Measurements from ENCODE around the gene KRT84. TPM values are rescaled to one million over a fixed set of nuclear protein-coding genes. Genes with fewer than 3 reads are reported as not detected.
"Not testable (repeated sequence)": the region's sequence is repeated elsewhere in the genome, so short reads cannot be mapped to it uniquely, and the experiment has no call there.

Gene KRT84
- total RNA-seq, 1 experiment from 2014 or later: not detected

- intact Hi-C loops (cut with micrococcal nuclease; ENCODE audit: unreplicated experiment): no loop called here
- no peak for TF ChIP-seq EZH2 (IDR thresholded peaks at IDR 0.05; ENCODE audit: borderline replicate concordance, low read depth, low read length, poor library complexity, severe bottlenecking)
- TF ChIP-seq CTCF (conservative IDR thresholded peaks at IDR 0.05; ENCODE audit: low read depth, low read length): no peak
- no peaks in the 10 kb centered on the region for H3K36me3 ChIP-seq (ENCODE audit: insufficient read depth, low read length, poor library complexity, severe bottlenecking)
- BruUV-seq (replicated peaks): no TSS peak
- DNase-seq (ENCODE audit: low spot score): no peak
- POLR2A ChIA-PET (ENCODE audit: low non-redundant PET): no interaction called here
- H3K9me3 ChIP-seq (ENCODE audit: low read depth, low read length, poor library complexity, severe bottlenecking): no peaks in the 10 kb centered on the region
- no peaks in the 10 kb centered on the region for H3K27me3 ChIP-seq (replicated peaks; ENCODE audit: insufficient read depth, low read depth, low read length, poor library complexity)
- H3K27ac ChIP-seq (ENCODE audit: low read depth, low read length, poor library complexity, severe bottlenecking): no peak overlapping the region
- CTCF ChIA-PET: no interaction called here
- H3K4me1 ChIP-seq (ENCODE audit: insufficient read depth, low read length, poor library complexity, severe bottlenecking): no peaks in the 10 kb centered on the region
- no peak overlapping the region for H3K4me3 ChIP-seq (ENCODE audit: low read depth, low read length, poor library complexity, severe bottlenecking)
These were observed 38.9 kb downstream of the KRT84 start for GRCh38 chr12:52346593-52346992.

- H3K36me3 ChIP-seq (ENCODE audit: insufficient read depth, low read length, poor library complexity, severe bottlenecking); intact Hi-C loops (cut with micrococcal nuclease; ENCODE audit: unreplicated experiment); H3K4me1 ChIP-seq (ENCODE audit: insufficient read depth, low read length, poor library complexity, severe bottlenecking); H3K4me3 ChIP-seq (ENCODE audit: low read depth, low read length, poor library complexity, severe bottlenecking); H3K27ac ChIP-seq (ENCODE audit: low read depth, low read length, poor library complexity, severe bottlenecking); CTCF ChIA-PET; BruUV-seq (replicated peaks); H3K27me3 ChIP-seq (replicated peaks; ENCODE audit: insufficient read depth, low read depth, low read length, poor library complexity); DNase-seq (ENCODE audit: low spot score); H3K9me3 ChIP-seq (ENCODE audit: low read depth, low read length, poor library complexity, severe bottlenecking); POLR2A ChIA-PET (ENCODE audit: low non-redundant PET): not testable (repeated sequence)
These were observed 40.4 kb downstream of the KRT84 start for GRCh38 chr12:52345041-52345440.

GRCh38 chr12:52344111-52344510, 41.3 kb downstream of the KRT84 start:
- TF ChIP-seq CTCF (conservative IDR thresholded peaks at IDR 0.05; ENCODE audit: low read depth, low read length) (no peak), EZH2 (IDR thresholded peaks at IDR 0.05; ENCODE audit: borderline replicate concordance, low read depth, low read length, poor library complexity, severe bottlenecking) (no peak)
- Histone ChIP-seq H3K4me1 (ENCODE audit: insufficient read depth, low read length, poor library complexity, severe bottlenecking) (no peaks in the 10 kb centered on the region), H3K27ac (ENCODE audit: low read depth, low read length, poor library complexity, severe bottlenecking) (no peak overlapping the region), H3K4me3 (ENCODE audit: low read depth, low read length, poor library complexity, severe bottlenecking) (no peak overlapping the region), H3K9me3 (ENCODE audit: low read depth, low read length, poor library complexity, severe bottlenecking) (no peaks in the 10 kb centered on the region), H3K36me3 (ENCODE audit: insufficient read depth, low read length, poor library complexity, severe bottlenecking) (no peaks in the 10 kb centered on the region), H3K27me3 (replicated peaks; ENCODE audit: insufficient read depth, low read depth, low read length, poor library complexity) (no peaks in the 10 kb centered on the region)
- intact Hi-C loops (cut with micrococcal nuclease; ENCODE audit: unreplicated experiment): no loop called here
- CTCF ChIA-PET: no interaction called here
- no peak for DNase-seq (ENCODE audit: low spot score)
- POLR2A ChIA-PET (ENCODE audit: low non-redundant PET): no interaction called here
- BruUV-seq (replicated peaks): no TSS peak

- no peak for DNase-seq (ENCODE audit: low spot score)
- Histone ChIP-seq H3K27ac (ENCODE audit: low read depth, low read length, poor library complexity, severe bottlenecking) (no peak overlapping the region), H3K27me3 (replicated peaks; ENCODE audit: insufficient read depth, low read depth, low read length, poor library complexity) (no peaks in the 10 kb centered on the region), H3K36me3 (ENCODE audit: insufficient read depth, low read length, poor library complexity, severe bottlenecking) (no peaks in the 10 kb centered on the region), H3K4me1 (ENCODE audit: insufficient read depth, low read length, poor library complexity, severe bottlenecking) (no peaks in the 10 kb centered on the region), H3K4me3 (ENCODE audit: low read depth, low read length, poor library complexity, severe bottlenecking) (no peak overlapping the region), H3K9me3 (ENCODE audit: low read depth, low read length, poor library complexity, severe bottlenecking) (no peaks in the 10 kb centered on the region)
- ChIA-PET CTCF (no interaction called here), POLR2A (ENCODE audit: low non-redundant PET) (no interaction called here)
- intact Hi-C loops (cut with micrococcal nuclease; ENCODE audit: unreplicated experiment): no loop called here
- TF ChIP-seq CTCF (conservative IDR thresholded peaks at IDR 0.05; ENCODE audit: low read depth, low read length): no peak
- BruUV-seq (replicated peaks): no TSS peak
These were observed 41.9 kb downstream of the KRT84 start for GRCh38 chr12:52343550-52343949.

Data from A673 (cell line).